RCC 7860 (cell line): ENCODE results near the gene DSG4.
A peak's percentile ranks its signal among the peaks of the same experiment; 100 is the strongest.

Experiments
- DNase-seq: peaks from one replicate; pipeline ENCODE4 v3.0.0-alpha.2; 2015; ENCODE audit warnings: low spot score
- FAIRE-seq: peaks from 2 replicates; lab custom pipeline; 2012; peaks lifted over from hg19 to GRCh38; lab: Jason Lieb, UNC

DSG4 gene

DNA sequence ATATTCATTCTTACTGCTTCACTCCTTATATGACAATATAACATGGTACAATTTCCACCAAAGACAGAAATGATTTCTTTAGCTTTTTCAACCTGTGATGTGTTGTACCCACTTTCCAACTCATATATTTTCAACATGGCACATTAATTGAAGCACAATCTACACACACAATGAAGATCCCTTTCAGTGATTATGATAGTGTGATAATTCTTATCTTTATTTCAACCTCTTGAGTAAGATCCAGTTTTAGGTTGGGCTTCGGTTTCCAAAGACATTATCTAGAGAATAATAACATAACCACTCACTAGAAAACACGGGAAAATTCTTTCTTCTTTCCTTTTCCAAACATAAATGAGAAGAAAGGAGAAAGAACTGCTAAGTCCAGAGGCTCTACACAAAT is 67.6 kb downstream of the DSG4 start:
- DNase-seq (no peak), FAIRE-seq (no peak)

DNA sequence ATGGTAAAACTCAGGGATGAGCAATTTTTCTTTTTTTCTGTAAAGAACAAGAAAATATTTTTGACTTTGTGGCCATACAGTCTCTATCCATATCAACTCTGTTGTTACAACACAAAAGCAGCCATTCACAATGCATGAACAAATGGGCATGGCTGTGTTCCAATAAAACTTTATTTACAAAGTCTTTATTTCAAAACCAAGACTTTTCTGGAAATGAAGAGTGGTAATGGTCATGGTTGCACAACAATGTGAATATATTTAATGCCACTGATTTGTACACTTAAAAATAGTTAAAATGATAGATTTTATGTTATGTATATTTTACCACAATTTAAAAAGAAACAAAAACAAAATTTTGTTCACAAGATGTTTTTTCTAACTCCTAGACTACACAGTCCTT is 69.3 kb downstream of the DSG4 start:
- DNase-seq (no peak), FAIRE-seq (no peak)

DNA sequence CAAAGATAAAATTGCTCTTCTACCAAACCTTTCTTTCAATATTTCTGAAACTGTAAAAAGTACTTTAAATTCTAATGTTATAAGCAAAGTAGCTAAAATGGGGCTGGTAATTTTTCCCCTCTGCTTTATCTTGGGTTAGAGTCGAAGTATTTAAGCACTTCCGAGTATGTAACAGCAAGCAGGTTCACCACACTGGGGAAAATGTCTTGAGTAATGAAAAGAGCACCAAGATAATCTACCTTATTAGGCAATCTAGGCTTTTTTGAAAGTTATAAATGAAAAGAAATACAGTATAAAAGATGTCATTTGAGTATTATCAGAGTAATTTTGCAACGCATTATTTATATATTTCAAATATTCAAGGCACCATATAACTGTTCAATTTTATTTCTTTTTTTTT is 70.3 kb downstream of the DSG4 start:
- no peak for FAIRE-seq
- DNase-seq, result no peak

DNA sequence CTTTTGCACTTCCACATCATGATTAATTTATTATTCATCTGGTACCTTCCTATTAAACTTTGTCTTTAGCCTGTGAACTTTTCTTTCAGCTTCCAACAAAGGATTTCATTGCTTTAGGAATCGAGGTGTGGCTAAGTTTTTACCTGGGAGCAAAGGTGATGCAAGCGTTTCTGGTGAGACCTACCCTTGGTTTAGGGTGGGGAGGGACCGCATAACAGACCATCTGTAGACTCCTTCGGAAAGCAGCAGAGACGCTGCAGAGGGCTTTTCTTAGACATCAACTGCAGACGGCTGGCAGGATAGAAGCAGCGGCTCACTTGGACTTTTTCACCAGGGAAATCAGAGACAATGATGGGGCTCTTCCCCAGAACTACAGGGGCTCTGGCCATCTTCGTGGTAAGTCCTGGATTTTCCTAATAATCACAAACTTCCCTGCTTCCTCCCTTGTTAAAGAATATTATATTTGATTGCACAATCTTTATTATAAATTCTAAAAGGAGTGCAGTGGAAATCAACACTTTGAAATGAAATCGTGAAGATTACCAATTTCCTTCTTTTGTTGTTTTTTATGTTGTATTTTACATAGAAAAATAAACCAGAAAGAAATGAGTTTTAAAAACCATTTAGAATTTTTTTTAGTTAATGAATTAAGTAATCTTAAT is 71.1 kb downstream of the DSG4 start, which contains the start of gene DSG3:
TSS of gene DSG3 (plus strand) at position 212 of the 662 bp plus-strand sequence. CDS start at position 349, 137 bp downstream.
- DNase-seq, result no peak
- peak; percentile 23 for FAIRE-seq

- FAIRE-seq, result no peak
- no peak for DNase-seq
Observed at GRCh38 chr18:31450409-31450808, 73.8 kb downstream of the DSG4 start.

GRCh38 chr18:31451625-31452024 is 75.0 kb downstream of the DSG4 start:
- no peak for FAIRE-seq
- DNase-seq, result no peak

DNA sequence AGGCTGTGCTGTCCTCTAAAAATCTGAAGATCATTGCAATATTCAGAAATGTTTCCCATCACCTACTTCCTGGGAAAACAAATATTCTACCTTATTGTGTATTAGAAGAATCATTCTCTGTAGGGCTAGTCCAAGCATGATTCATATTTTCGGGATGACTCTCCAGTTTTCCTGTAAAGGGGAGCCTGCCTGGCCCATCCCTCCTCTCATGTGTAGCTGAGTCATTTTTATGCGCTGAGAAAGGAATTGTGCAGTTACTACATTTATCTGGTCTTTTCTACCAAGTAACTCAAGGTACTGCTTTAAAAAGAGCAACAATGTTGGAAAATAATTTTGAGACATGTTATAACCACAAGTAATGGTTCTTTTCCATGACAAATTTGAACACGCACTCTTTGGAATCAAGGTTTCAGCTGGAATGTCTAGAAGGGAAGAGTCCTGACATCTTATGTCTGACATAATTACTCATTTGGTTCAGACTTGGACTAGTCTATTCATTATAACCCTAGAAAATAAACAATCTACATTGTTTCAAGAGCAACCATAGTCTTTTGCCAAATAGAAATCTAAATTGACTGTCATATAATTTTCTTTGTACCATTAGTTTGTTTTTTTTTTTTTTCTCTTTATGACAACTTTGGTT is 77.6 kb downstream of the DSG4 start:
- FAIRE-seq, result peak; percentile 91
- DNase-seq, result peak; percentile 76
